Tibial nerve (tissue), 4 donors: ENCODE measurements around the gene SELENON. TPM values are rescaled to one million over a fixed set of nuclear protein-coding genes. Genes with fewer than 3 reads are reported as not detected.
A peak's percentile ranks its signal among the peaks of the same experiment; 100 is the strongest.

Experiments used
- DNase-seq, 2 donors: peaks; one replicate each; pipeline ENCODE4 v3.0.0-alpha.2; 2019; ENCODE audit warnings: low spot score in 2 of 2
- H3K27ac ChIP-seq, 4 donors: fragments of 200-600 bp; sonication (generic) in 3 of 4; one replicate each; pipeline ENCODE4 v1.5.1; 2017 to 2019; ENCODE audit warnings: mild to moderate bottlenecking in 1 of 4
- H3K27me3 ChIP-seq, 2 donors: fragments of 200-600 bp; sonication (generic) in 1 of 2; one replicate each; pipeline versions ENCODE4 v1.5.1 to v1.6.0; 2017 to 2019
- H3K36me3 ChIP-seq, 3 donors: fragments of 200-600 bp; sonication (generic); one replicate each; pipeline ENCODE4 v1.5.1; 2018 to 2019
- H3K4me1 ChIP-seq, 4 donors: fragments of 200-600 bp; sonication (generic) in 3 of 4; one replicate each; pipeline ENCODE4 v1.5.1; 2017 to 2019
- H3K4me3 ChIP-seq, 4 donors: fragments of 200-600 bp; sonication (generic) in 3 of 4; one replicate each; pipeline ENCODE4 v1.5.1; 2017 to 2019; ENCODE audit warnings: mild to moderate bottlenecking in 1 of 4, moderate library complexity in 1 of 4
- H3K9me3 ChIP-seq, 4 donors: fragments of 200-600 bp; sonication (generic) in 3 of 4; one replicate each; pipeline ENCODE4 v1.5.1; 2017 to 2019
- CTCF ChIP-seq, 5 experiments: fragments of 200-600 bp in 3 of 5; fragments of 450-650 bp in 2 of 5; sonication (generic) in 3 of 5; IDR thresholded peaks; one replicate each; pipeline ENCODE4 v1.5.1; 2016 to 2019; ENCODE audit warnings: antibody characterized with exemption in 5 of 5, mild to moderate bottlenecking in 3 of 5, moderate library complexity in 2 of 5
- EP300 ChIP-seq, 2 donors: sonication (generic); formaldehyde crosslinking; IDR thresholded peaks; one replicate each; pipeline ENCODE4 v1.6.1; 2017; ENCODE audit warnings: antibody characterized with exemption in 2 of 2, mild to moderate bottlenecking in 1 of 2
- POLR2A ChIP-seq, 2 donors: fragments of 450-650 bp; IDR thresholded peaks; one replicate each; pipeline ENCODE4 v1.6.1; 2017; ENCODE audit warnings: antibody characterized with exemption in 2 of 2, mild to moderate bottlenecking in 2 of 2, moderate library complexity in 2 of 2
- WGBS, 2 donors: methylation state at CpG; one replicate each; pipeline ENCODE4 v1.1.5; 2018; 5-methylcytosine and 5-hydroxymethylcytosine counted together
- total RNA-seq, 4 donors: library from RNA; depleted of rRNA; stranded (reverse); fragments of >200 nt; gene quantifications; one replicate each; pipeline ENCODE4 v1.1.0, GENCODE V29; 2016

The SELENON gene
- total RNA-seq, 4 donors from 2014 or later, result 17.6 to 54.0 (median 36.8) TPM

GRCh38 chr1:25858906-25859789 is 59.2 kb downstream of the SELENON start, which contains the start of gene AUNIP:
TSS of gene AUNIP (minus strand) at chr1:25859457. CDS start at chr1:25859357, 100 bp downstream.
- Histone ChIP-seq H3K9me3 (no peaks in the 10 kb centered on the region), H3K27ac (peak within 1 kb of the TSS; percentile 9 to 90 (median 78)), H3K27me3 (no peaks in the 10 kb centered on the region), H3K4me1 (peaks cover 0 to 24% (median 10%) of the 10 kb centered on the region in 4 donors), H3K4me3 (peak within 1 kb of the TSS; percentile 38 to 61 (median 54)), H3K36me3 (peaks cover 0 to 20% (median 0%) of the 10 kb centered on the region in 3 donors)
- peak; percentile 73 to 78 for DNase-seq
- 2% methylated on average over 68 to 71 of the region's 77 CpGs for WGBS, 2 donors
- TF ChIP-seq CTCF (IDR thresholded peaks at IDR 0.05) (peak in 2 of 5 experiments; percentile 8 to 22), EP300 (IDR thresholded peaks at IDR 0.05) (peak; percentile 28 to 91), POLR2A (IDR thresholded peaks at IDR 0.05) (peak; percentile 25 to 60)

- no peak for TF ChIP-seq CTCF (IDR thresholded peaks at IDR 0.05)
- no peak for TF ChIP-seq EP300 (IDR thresholded peaks at IDR 0.05)
- no peak for TF ChIP-seq POLR2A (IDR thresholded peaks at IDR 0.05)
- Histone ChIP-seq H3K9me3 (no peaks in the 10 kb centered on the region), H3K36me3 (peaks cover 0 to 26% (median 0%) of the 10 kb centered on the region in 3 donors), H3K27ac (peak overlapping the region in 2 of 4 donors; percentile 23 to 24), H3K4me1 (peaks cover 0 to 24% (median 10%) of the 10 kb centered on the region in 4 donors), H3K27me3 (no peaks in the 10 kb centered on the region), H3K4me3 (no peak overlapping the region)
- 68% methylated on average over 16 of the region's 16 CpGs for WGBS, 2 donors
- DNase-seq, result no peak
Observed at GRCh38 chr1:25861316-25862286, 61.6 kb downstream of the SELENON start.

GRCh38 chr1:25862785-25863485 is 62.9 kb downstream of the SELENON start:
- H3K4me3 ChIP-seq, result no peak overlapping the region
- DNase-seq, result no peak
- no peak for TF ChIP-seq CTCF (IDR thresholded peaks at IDR 0.05)
- H3K27me3 ChIP-seq, result no peaks in the 10 kb centered on the region
- H3K4me1 ChIP-seq, result peaks cover 0 to 24% (median 10%) of the 10 kb centered on the region in 4 donors
- 94% methylated on average over 19 to 20 of the region's 20 CpGs for WGBS, 2 donors
- no peaks in the 10 kb centered on the region for H3K9me3 ChIP-seq
- peaks cover 0 to 29% (median 0%) of the 10 kb centered on the region in 3 donors for H3K36me3 ChIP-seq
- H3K27ac ChIP-seq, result no peak overlapping the region

GRCh38 chr1:25863486-25864262 is 63.7 kb downstream of the SELENON start:
- TF ChIP-seq CTCF (IDR thresholded peaks at IDR 0.05), result no peak
- no peak for TF ChIP-seq POLR2A (IDR thresholded peaks at IDR 0.05)
- TF ChIP-seq EP300 (IDR thresholded peaks at IDR 0.05), result no peak
- WGBS, 2 donors, result 88 to 92% methylated on average over 25 of the region's 25 CpGs
- Histone ChIP-seq H3K4me1 (peaks cover 0 to 22% (median 8%) of the 10 kb centered on the region in 4 donors), H3K4me3 (no peak overlapping the region), H3K27ac (no peak overlapping the region), H3K9me3 (no peaks in the 10 kb centered on the region), H3K27me3 (no peaks in the 10 kb centered on the region), H3K36me3 (peaks cover 0 to 35% (median 0%) of the 10 kb centered on the region in 3 donors)
- no peak for DNase-seq
